ENCODE results near the gene ACOX2.

The ACOX2 gene

GRCh38 chr3:58490860-58491501 is 46.0 kb downstream of the ACOX2 start:
- Histone ChIP-seq H3K4me2 (ENCODE audit: low read length) (peak overlapping the region; percentile 39), H4K12ac (ENCODE audit: low read depth, low read length) (peak overlapping the region; percentile 23), H3K14ac (ENCODE audit: low read length) (peak overlapping the region; percentile 40), H2BK5ac (ENCODE audit: low read depth, low read length, poor library complexity) (peak overlapping the region; percentile 4), H2BK12ac (ENCODE audit: low read length) (no peak overlapping the region), H2AFZ (ENCODE audit: insufficient read depth, low read length, poor library complexity) (peak overlapping the region; percentile 54), H3K18ac (ENCODE audit: low read length) (peak overlapping the region; percentile 19), H3K27ac (ENCODE audit: low read depth, low read length) (no peak overlapping the region), H3K23ac (ENCODE audit: low read length) (no peak overlapping the region), H3K9ac (ENCODE audit: low read length) (no peak overlapping the region), H3K36me3 (ENCODE audit: control insufficient read depth in 1 of 2, insufficient read depth in 2 of 2, low read length in 2 of 2) (no peaks in the 10 kb centered on the region), H3K4me1 (ENCODE audit: control insufficient read depth in 1 of 2, insufficient read depth in 2 of 2, low read length in 2 of 2) (peaks cover 6 to 9% of the 10 kb centered on the region in 2 experiments), H3K79me1 (ENCODE audit: low read length) (peaks cover 7% of the 10 kb centered on the region), H3K79me2 (ENCODE audit: control insufficient read depth, insufficient read depth, low read length, poor library complexity) (no peaks in the 10 kb centered on the region), H4K91ac (ENCODE audit: low read depth, low read length) (peak overlapping the region; percentile 53), H3K9me3 (ENCODE audit: insufficient read depth, low read depth, low read length) (no peaks in the 10 kb centered on the region), H3K4ac (ENCODE audit: low read depth, low read length) (no peak overlapping the region), H2AK5ac (ENCODE audit: low read length) (no peak overlapping the region), H2BK120ac (ENCODE audit: insufficient read depth, low read length, poor library complexity) (peak overlapping the region; percentile 4), H4K8ac (ENCODE audit: low read depth, low read length) (peak overlapping the region; percentile 87), H3K4me3 (ENCODE audit: low read depth, low read length) (no peak overlapping the region), H3K27me3 (ENCODE audit: insufficient read depth, low read length) (no peaks in the 10 kb centered on the region)
- WGBS (ENCODE audit: extremely low coverage, insufficient coverage, insufficient read length): no CpG with 5 or more reads among the region's 19 CpGs
- peak; percentile 8 to 37 for DNase-seq

DNA sequence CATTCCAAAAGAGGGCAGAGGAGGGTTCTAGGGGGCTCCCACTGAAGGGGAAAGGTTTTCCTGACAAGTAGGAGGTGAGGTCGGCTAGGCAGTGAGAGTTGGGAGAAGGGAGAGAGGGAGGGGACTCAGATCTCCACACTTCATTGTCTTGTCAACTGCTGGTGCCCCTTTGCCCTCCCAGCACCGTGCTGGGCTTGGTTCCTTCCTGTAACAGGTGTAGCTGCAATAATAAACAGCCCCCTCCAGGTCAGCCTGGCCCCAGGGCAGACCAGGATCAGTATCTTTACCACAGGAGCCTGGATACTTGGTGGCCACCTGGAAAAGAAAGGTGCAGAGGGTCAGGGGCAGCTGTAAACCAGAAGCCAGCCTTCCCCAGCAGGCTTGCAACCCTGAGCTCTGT is 48.0 kb downstream of the ACOX2 start:
- DNase-seq: no peak
- Histone ChIP-seq H3K23ac (ENCODE audit: low read length) (no peak overlapping the region), H3K79me1 (ENCODE audit: low read length) (peaks cover 7% of the 10 kb centered on the region), H3K14ac (ENCODE audit: low read length) (no peak overlapping the region), H2BK120ac (ENCODE audit: insufficient read depth, low read length, poor library complexity) (no peak overlapping the region), H4K8ac (ENCODE audit: low read depth, low read length) (no peak overlapping the region), H3K4me3 (ENCODE audit: low read depth, low read length) (no peak overlapping the region), H2BK5ac (ENCODE audit: low read depth, low read length, poor library complexity) (no peak overlapping the region), H2AK5ac (ENCODE audit: low read length) (no peak overlapping the region), H4K12ac (ENCODE audit: low read depth, low read length) (no peak overlapping the region), H3K4me2 (ENCODE audit: low read length) (no peak overlapping the region), H3K79me2 (ENCODE audit: control insufficient read depth, insufficient read depth, low read length, poor library complexity) (no peaks in the 10 kb centered on the region), H3K27me3 (ENCODE audit: insufficient read depth, low read length) (no peaks in the 10 kb centered on the region), H3K4me1 (ENCODE audit: control insufficient read depth in 1 of 2, insufficient read depth in 2 of 2, low read length in 2 of 2) (peaks cover 6 to 9% of the 10 kb centered on the region in 2 experiments), H3K18ac (ENCODE audit: low read length) (no peak overlapping the region), H3K36me3 (ENCODE audit: control insufficient read depth in 1 of 2, insufficient read depth in 2 of 2, low read length in 2 of 2) (no peaks in the 10 kb centered on the region), H3K9me3 (ENCODE audit: insufficient read depth, low read depth, low read length) (no peaks in the 10 kb centered on the region), H2BK12ac (ENCODE audit: low read length) (no peak overlapping the region), H4K91ac (ENCODE audit: low read depth, low read length) (no peak overlapping the region), H3K4ac (ENCODE audit: low read depth, low read length) (no peak overlapping the region), H2AFZ (ENCODE audit: insufficient read depth, low read length, poor library complexity) (no peak overlapping the region), H3K27ac (ENCODE audit: low read depth, low read length) (no peak overlapping the region), H3K9ac (ENCODE audit: low read length) (no peak overlapping the region)
- no CpG with 5 or more reads among the region's 2 CpGs for WGBS (ENCODE audit: extremely low coverage, insufficient coverage, insufficient read length)

GRCh38 chr3:58487140-58487886 is 49.7 kb downstream of the ACOX2 start:
- Histone ChIP-seq H2BK120ac (ENCODE audit: insufficient read depth, low read length, poor library complexity) (no peak overlapping the region), H2BK5ac (ENCODE audit: low read depth, low read length, poor library complexity) (no peak overlapping the region), H4K91ac (ENCODE audit: low read depth, low read length) (no peak overlapping the region), H2AFZ (ENCODE audit: insufficient read depth, low read length, poor library complexity) (no peak overlapping the region), H3K9ac (ENCODE audit: low read length) (no peak overlapping the region), H3K23ac (ENCODE audit: low read length) (no peak overlapping the region), H3K18ac (ENCODE audit: low read length) (no peak overlapping the region), H4K12ac (ENCODE audit: low read depth, low read length) (no peak overlapping the region), H3K4me1 (ENCODE audit: control insufficient read depth in 1 of 2, insufficient read depth in 2 of 2, low read length in 2 of 2) (peaks cover 6% of the 10 kb centered on the region in 2 experiments), H3K4me3 (ENCODE audit: low read depth, low read length) (no peak overlapping the region), H3K27me3 (ENCODE audit: insufficient read depth, low read length) (no peaks in the 10 kb centered on the region), H3K79me1 (ENCODE audit: low read length) (peaks cover 5% of the 10 kb centered on the region), H3K4me2 (ENCODE audit: low read length) (no peak overlapping the region), H3K79me2 (ENCODE audit: control insufficient read depth, insufficient read depth, low read length, poor library complexity) (no peaks in the 10 kb centered on the region), H3K36me3 (ENCODE audit: control insufficient read depth in 1 of 2, insufficient read depth in 2 of 2, low read length in 2 of 2) (no peaks in the 10 kb centered on the region), H3K27ac (ENCODE audit: low read depth, low read length) (no peak overlapping the region), H3K4ac (ENCODE audit: low read depth, low read length) (no peak overlapping the region), H3K14ac (ENCODE audit: low read length) (no peak overlapping the region), H2AK5ac (ENCODE audit: low read length) (no peak overlapping the region), H2BK12ac (ENCODE audit: low read length) (no peak overlapping the region), H4K8ac (ENCODE audit: low read depth, low read length) (no peak overlapping the region), H3K9me3 (ENCODE audit: insufficient read depth, low read depth, low read length) (no peaks in the 10 kb centered on the region)
- DNase-seq: peak; percentile 7 to 40
- no CpG with 5 or more reads among the region's 18 CpGs for WGBS (ENCODE audit: extremely low coverage, insufficient coverage, insufficient read length)

DNA sequence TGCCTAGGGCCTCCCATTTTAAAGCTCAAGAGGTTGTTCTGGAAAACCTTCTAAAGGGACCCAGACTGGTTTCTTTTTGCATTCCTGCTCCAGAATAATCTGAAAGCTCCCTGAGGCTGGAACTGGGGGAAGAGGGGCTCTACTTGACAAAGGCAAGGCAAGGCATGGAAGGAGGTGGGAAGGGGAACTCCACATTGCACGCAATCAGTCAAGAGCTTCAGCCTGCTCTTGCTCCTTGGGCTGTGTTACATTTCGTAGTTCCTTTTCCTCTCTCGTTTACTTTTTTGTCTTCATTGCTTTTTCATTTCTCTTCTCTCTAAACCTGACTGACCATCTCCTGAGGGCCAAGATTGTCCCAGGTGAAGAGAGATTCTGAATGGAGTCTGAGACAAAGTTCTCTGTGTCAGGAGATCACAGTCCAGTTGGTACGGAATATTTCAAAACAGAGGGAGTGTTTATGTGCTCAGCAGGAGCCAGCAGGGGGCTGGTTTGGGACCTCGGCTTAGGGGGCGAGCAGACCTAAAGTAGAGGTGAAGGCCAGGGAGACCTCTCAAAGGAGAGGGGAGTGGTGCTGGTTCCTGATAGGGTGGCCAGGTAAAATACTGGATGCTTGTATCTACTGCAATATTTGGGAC is 51.1 kb downstream of the ACOX2 start:
- peaks cover 2% of the 10 kb centered on the region in 2 experiments for H3K4me1 ChIP-seq (ENCODE audit: control insufficient read depth in 1 of 2, insufficient read depth in 2 of 2, low read length in 2 of 2)
- H4K12ac ChIP-seq (ENCODE audit: low read depth, low read length): no peak overlapping the region
- no peak overlapping the region for H2AK5ac ChIP-seq (ENCODE audit: low read length)
- no peak overlapping the region for H2BK5ac ChIP-seq (ENCODE audit: low read depth, low read length, poor library complexity)
- H2BK12ac ChIP-seq (ENCODE audit: low read length): no peak overlapping the region
- no peak overlapping the region for H3K27ac ChIP-seq (ENCODE audit: low read depth, low read length)
- H3K9me3 ChIP-seq (ENCODE audit: insufficient read depth, low read depth, low read length): no peaks in the 10 kb centered on the region
- H3K14ac ChIP-seq (ENCODE audit: low read length): no peak overlapping the region
- H3K27me3 ChIP-seq (ENCODE audit: insufficient read depth, low read length): no peaks in the 10 kb centered on the region
- H3K23ac ChIP-seq (ENCODE audit: low read length): no peak overlapping the region
- no peaks in the 10 kb centered on the region for H3K79me1 ChIP-seq (ENCODE audit: low read length)
- no CpG with 5 or more reads among the region's 6 CpGs for WGBS (ENCODE audit: extremely low coverage, insufficient coverage, insufficient read length)
- H3K4me2 ChIP-seq (ENCODE audit: low read length): no peak overlapping the region
- no peaks in the 10 kb centered on the region for H3K79me2 ChIP-seq (ENCODE audit: control insufficient read depth, insufficient read depth, low read length, poor library complexity)
- H2AFZ ChIP-seq (ENCODE audit: insufficient read depth, low read length, poor library complexity): no peak overlapping the region
- no peak overlapping the region for H3K4me3 ChIP-seq (ENCODE audit: low read depth, low read length)
- no peak overlapping the region for H3K9ac ChIP-seq (ENCODE audit: low read length)
- no peak overlapping the region for H2BK120ac ChIP-seq (ENCODE audit: insufficient read depth, low read length, poor library complexity)
- H4K8ac ChIP-seq (ENCODE audit: low read depth, low read length): no peak overlapping the region
- H4K91ac ChIP-seq (ENCODE audit: low read depth, low read length): no peak overlapping the region
- no peak overlapping the region for H3K4ac ChIP-seq (ENCODE audit: low read depth, low read length)
- DNase-seq: no peak
- H3K36me3 ChIP-seq (ENCODE audit: control insufficient read depth in 1 of 2, insufficient read depth in 2 of 2, low read length in 2 of 2): no peaks in the 10 kb centered on the region
- no peak overlapping the region for H3K18ac ChIP-seq (ENCODE audit: low read length)

All from trophoblast cell (in vitro differentiated cells and primary cell).